Activated naive CD8-positive, alpha-beta T cell treated with anti-CD3 and anti-CD28 coated beads for 36 hours (primary cell): Measurements from ENCODE around the gene FAM13B. TPM values are rescaled to one million over a fixed set of nuclear protein-coding genes. Genes with fewer than 3 reads are reported as not detected.
A peak's percentile ranks its signal among the peaks of the same experiment; 100 is the strongest.
"Not testable (repeated sequence)": the region's sequence is repeated elsewhere in the genome, so short reads cannot be mapped to it uniquely, and the experiment has no call there.

Experiments used
- DNase-seq: peaks from one replicate; pipeline ENCODE4 v3.0.0; 2021
- H3K27ac Mint-ChIP-seq: one replicate; pipeline ENCODE4 v1.8.0; 2022; ENCODE audit warnings: mild to moderate bottlenecking, moderate library complexity, mixed read lengths
- H3K27me3 Mint-ChIP-seq: one replicate; pipeline ENCODE4 v1.8.0; 2022; ENCODE audit warnings: mild to moderate bottlenecking, mixed read lengths
- H3K36me3 Mint-ChIP-seq: one replicate; pipeline ENCODE4 v1.8.0; 2021; ENCODE audit warnings: mild to moderate bottlenecking, mixed read lengths
- H3K4me1 Mint-ChIP-seq: one replicate; pipeline ENCODE4 v1.8.0; 2021; ENCODE audit warnings: mixed read lengths
- H3K4me3 Mint-ChIP-seq: one replicate; pipeline ENCODE4 v1.8.0; 2022; ENCODE audit warnings: mild to moderate bottlenecking, moderate library complexity, mixed read lengths
- H3K9me3 Mint-ChIP-seq: one replicate; pipeline ENCODE4 v1.8.0; 2022; ENCODE audit warnings: mixed read lengths
- total RNA-seq, 2 experiments: library from RNA; stranded (reverse); gene quantifications; one replicate each; pipeline ENCODE4 v1.2.3, GENCODE V29; 2021

Gene FAM13B
- total RNA-seq, 2 experiments from 2014 or later, result 17.8 to 18.2 TPM

GRCh38 chr5:138045283-138045682 lies 12.4 kb upstream of the FAM13B start:
- not testable (repeated sequence) for H3K9me3 Mint-ChIP-seq, H3K36me3 Mint-ChIP-seq, H3K4me3 Mint-ChIP-seq

GRCh38 chr5:138038826-138039225 lies 5.9 kb upstream of the FAM13B start:
- Mint-ChIP-seq H3K4me3 (no peak overlapping the region), H3K27ac (no peak overlapping the region), H3K36me3 (no peaks in the 10 kb centered on the region), H3K9me3 (no peaks in the 10 kb centered on the region), H3K4me1 (peaks cover 5% of the 10 kb centered on the region), H3K27me3 (peaks cover 3% of the 10 kb centered on the region)
- DNase-seq, result no peak

More at GRCh38 chr5:138045283-138045682, 12.4 kb upstream of the FAM13B start:
- H3K4me1 Mint-ChIP-seq, DNase-seq, H3K27ac Mint-ChIP-seq, H3K27me3 Mint-ChIP-seq: not testable (repeated sequence)

- no peaks in the 10 kb centered on the region for H3K27me3 Mint-ChIP-seq
Measured at GRCh38 chr5:138037907-138038633, 5.2 kb upstream of the FAM13B start.

GRCh38 chr5:138037271-138037670 lies 4.4 kb upstream of the FAM13B start:
- Mint-ChIP-seq H3K36me3 (no peaks in the 10 kb centered on the region), H3K4me1 (peaks cover 10% of the 10 kb centered on the region), H3K27me3 (no peaks in the 10 kb centered on the region), H3K27ac (no peak overlapping the region), H3K4me3 (no peak overlapping the region), H3K9me3 (no peaks in the 10 kb centered on the region)
- DNase-seq, result no peak

More at GRCh38 chr5:138037907-138038633, 5.2 kb upstream of the FAM13B start:
- Mint-ChIP-seq H3K27ac (no peak overlapping the region), H3K36me3 (no peaks in the 10 kb centered on the region), H3K9me3 (no peaks in the 10 kb centered on the region), H3K4me3 (no peak overlapping the region), H3K4me1 (peaks cover 10% of the 10 kb centered on the region)
- no peak for DNase-seq

- no peaks in the 10 kb centered on the region for H3K27me3 Mint-ChIP-seq
- DNase-seq, result peak; percentile 52
- H3K4me3 Mint-ChIP-seq, result peak overlapping the region; percentile 61
Measured at GRCh38 chr5:138035605-138036537, 3.0 kb upstream of the FAM13B start.

GRCh38 chr5:138033907-138034306 lies 1.0 kb upstream of the FAM13B start:
- no peak for DNase-seq
- H3K36me3 Mint-ChIP-seq, result peaks cover 14% of the 10 kb centered on the region
- H3K27me3 Mint-ChIP-seq, result no peaks in the 10 kb centered on the region
- H3K27ac Mint-ChIP-seq, result peak overlapping the region; percentile 92
- H3K9me3 Mint-ChIP-seq, result no peaks in the 10 kb centered on the region
- H3K4me1 Mint-ChIP-seq, result peaks cover 35% of the 10 kb centered on the region
- H3K4me3 Mint-ChIP-seq, result peak overlapping the region; percentile 98

More at GRCh38 chr5:138035605-138036537, 3.0 kb upstream of the FAM13B start:
- H3K27ac Mint-ChIP-seq, result no peak overlapping the region
- peaks cover 18% of the 10 kb centered on the region for H3K4me1 Mint-ChIP-seq
- H3K9me3 Mint-ChIP-seq, result no peaks in the 10 kb centered on the region
- peaks cover 5% of the 10 kb centered on the region for H3K36me3 Mint-ChIP-seq

- peak overlapping the region; percentile 92 for H3K27ac Mint-ChIP-seq
- DNase-seq, result no peak
- H3K4me1 Mint-ChIP-seq, result peaks cover 36% of the 10 kb centered on the region
- peaks cover 19% of the 10 kb centered on the region for H3K36me3 Mint-ChIP-seq
- peak overlapping the region; percentile 98 for H3K4me3 Mint-ChIP-seq
- H3K9me3 Mint-ChIP-seq, result no peaks in the 10 kb centered on the region
- H3K27me3 Mint-ChIP-seq, result no peaks in the 10 kb centered on the region
Measured at GRCh38 chr5:138033386-138033808, 518 bp upstream of the FAM13B start.

GRCh38 chr5:138032028-138032571 lies 779 bp downstream of the FAM13B start:
- Mint-ChIP-seq H3K4me3 (peak overlapping the region; percentile 98), H3K9me3 (no peaks in the 10 kb centered on the region), H3K36me3 (peaks cover 28% of the 10 kb centered on the region), H3K27ac (peak overlapping the region; percentile 92), H3K27me3 (no peaks in the 10 kb centered on the region), H3K4me1 (peaks cover 46% of the 10 kb centered on the region)
- no peak for DNase-seq

GRCh38 chr5:138029944-138030343 lies 2.9 kb downstream of the FAM13B start:
- peak overlapping the region; percentile 0 for H3K27ac Mint-ChIP-seq
- H3K36me3 Mint-ChIP-seq, result peaks cover 33% of the 10 kb centered on the region

GRCh38 chr5:138029501-138029900 lies 3.4 kb downstream of the FAM13B start:
- H3K27ac Mint-ChIP-seq, result peak overlapping the region; percentile 70
- no peak for DNase-seq
- peak overlapping the region; percentile 55 for H3K4me3 Mint-ChIP-seq
- no peaks in the 10 kb centered on the region for H3K27me3 Mint-ChIP-seq
- H3K36me3 Mint-ChIP-seq, result peaks cover 33% of the 10 kb centered on the region
- peaks cover 57% of the 10 kb centered on the region for H3K4me1 Mint-ChIP-seq
- no peaks in the 10 kb centered on the region for H3K9me3 Mint-ChIP-seq

More at GRCh38 chr5:138029944-138030343, 2.9 kb downstream of the FAM13B start:
- DNase-seq, result no peak
- Mint-ChIP-seq H3K4me1 (peaks cover 52% of the 10 kb centered on the region), H3K9me3 (no peaks in the 10 kb centered on the region), H3K4me3 (peak overlapping the region; percentile 12), H3K27me3 (no peaks in the 10 kb centered on the region)

- Mint-ChIP-seq H3K4me1 (peaks cover 62% of the 10 kb centered on the region), H3K4me3 (peak overlapping the region; percentile 35), H3K36me3 (peaks cover 33% of the 10 kb centered on the region), H3K27me3 (no peaks in the 10 kb centered on the region), H3K9me3 (no peaks in the 10 kb centered on the region), H3K27ac (no peak overlapping the region)
- no peak for DNase-seq
Measured at GRCh38 chr5:138028971-138029365, 3.9 kb downstream of the FAM13B start.

GRCh38 chr5:138028262-138028970 lies 4.5 kb downstream of the FAM13B start:
- not testable (repeated sequence) for H3K27ac Mint-ChIP-seq, H3K9me3 Mint-ChIP-seq, H3K4me3 Mint-ChIP-seq, H3K27me3 Mint-ChIP-seq, DNase-seq
- Mint-ChIP-seq H3K36me3 (peaks cover 33% of the 10 kb centered on the region), H3K4me1 (peaks cover 60% of the 10 kb centered on the region)

GRCh38 chr5:138026793-138027192 lies 6.1 kb downstream of the FAM13B start:
- H3K4me3 Mint-ChIP-seq, H3K9me3 Mint-ChIP-seq, H3K27me3 Mint-ChIP-seq, H3K27ac Mint-ChIP-seq, DNase-seq: not testable (repeated sequence)
- Mint-ChIP-seq H3K36me3 (peaks cover 33% of the 10 kb centered on the region), H3K4me1 (peaks cover 74% of the 10 kb centered on the region)

- no peak overlapping the region for H3K4me3 Mint-ChIP-seq
- DNase-seq, result no peak
- H3K4me1 Mint-ChIP-seq, result peaks cover 66% of the 10 kb centered on the region
- peaks cover 28% of the 10 kb centered on the region for H3K36me3 Mint-ChIP-seq
- no peaks in the 10 kb centered on the region for H3K27me3 Mint-ChIP-seq
- H3K27ac Mint-ChIP-seq, result no peak overlapping the region
- H3K9me3 Mint-ChIP-seq, result no peaks in the 10 kb centered on the region
Measured at GRCh38 chr5:138025285-138025684, 7.6 kb downstream of the FAM13B start.
